ENCODE measurements around the gene BAMBI. TPM values are rescaled to one million over a fixed set of nuclear protein-coding genes. Genes with fewer than 3 reads are reported as not detected.

The BAMBI gene
- total and polyA plus RNA-seq, 2 of the 8 experiments (the other 6 are each of a cell fraction or from before 2014, with no cell fraction given) = 5.6 to 26.4 TPM

- no peak overlapping the region for H4K5ac ChIP-seq (ENCODE audit: insufficient read length, low read depth, low read length)
- ChIA-PET POLR2A (ENCODE audit: partially characterized antibody) (interaction anchor here (1.4 kb wide), 1 partner anchor 74 kb away, joined by 4 read pairs; no protein-coding TSS in a partner anchor), CTCF (ENCODE audit: partially characterized antibody) (interaction anchor here (1.0 kb wide), 1 partner anchor 9 kb away, joined by 3 read pairs; no protein-coding TSS in a partner anchor)
- DNase-seq (ENCODE audit: low read depth in 1 of 2, low spot score in 2 of 2) = no peak
- no peak overlapping the region for H2AFZ ChIP-seq (ENCODE audit: low read length)
- no peaks in the 10 kb centered on the region for H3K36me3 ChIP-seq (ENCODE audit: control insufficient read depth in 2 of 4, insufficient read depth in 4 of 4, low read length in 3 of 4)
- H3K4me2 ChIP-seq (ENCODE audit: insufficient read depth in 1 of 2, low read depth in 2 of 2, low read length in 2 of 2) = no peak overlapping the region
- no peak overlapping the region for H4K8ac ChIP-seq (ENCODE audit: extremely low read depth, insufficient read depth, low read length)
- H3K56ac ChIP-seq (replicated peaks; ENCODE audit: insufficient read length, low read depth, low read length) = no peak overlapping the region
- H3K27ac ChIP-seq (ENCODE audit: low read depth, low read length) = no peak overlapping the region
- no peak overlapping the region for H3K9ac ChIP-seq (replicated peaks in 1 of 4; ENCODE audit: extremely low read depth in 1 of 4, low read depth in 3 of 4, low read length in 3 of 4)
- no peak overlapping the region for H4K91ac ChIP-seq (replicated peaks; ENCODE audit: insufficient read length, low read length)
- H3K4ac ChIP-seq (replicated peaks; ENCODE audit: insufficient read length, low read depth, low read length) = no peak overlapping the region
- H3K4me1 ChIP-seq (replicated peaks in 1 of 4; ENCODE audit: control insufficient read depth in 3 of 4, insufficient read depth in 4 of 4, low read length in 3 of 4) = no peaks in the 10 kb centered on the region
- no peak overlapping the region for H3K14ac ChIP-seq (ENCODE audit: insufficient read length)
- FAIRE-seq = no peak
- H3K79me2 ChIP-seq (ENCODE audit: control insufficient read depth in 1 of 2, insufficient read depth in 2 of 2, low read length in 2 of 2) = no peaks in the 10 kb centered on the region
- no peak overlapping the region for H3K4me3 ChIP-seq (ENCODE audit: extremely low read depth in 1 of 4, insufficient read depth in 2 of 4, low read depth in 3 of 4, low read length in 4 of 4)
- H3K79me1 ChIP-seq (ENCODE audit: low read depth, low read length) = no peaks in the 10 kb centered on the region
- no peak overlapping the region for H2BK20ac ChIP-seq (ENCODE audit: low read length)
- no peak overlapping the region for H2AK5ac ChIP-seq (ENCODE audit: low read depth, low read length)
- no peaks in the 10 kb centered on the region for H3K23me2 ChIP-seq (ENCODE audit: low read depth, low read length)
- H2BK15ac ChIP-seq (ENCODE audit: low read length) = no peak overlapping the region
- no peaks in the 10 kb centered on the region for H4K20me1 ChIP-seq (replicated peaks in 1 of 2; ENCODE audit: control insufficient read depth in 1 of 2, insufficient read depth in 2 of 2, low read length in 2 of 2)
- H2BK5ac ChIP-seq (ENCODE audit: low read depth, low read length) = no peak overlapping the region
- no peaks in the 10 kb centered on the region for H3K9me3 ChIP-seq (ENCODE audit: insufficient read depth in 2 of 2, low read depth in 1 of 2, low read length in 1 of 2)
- no peak overlapping the region for H3K18ac ChIP-seq (ENCODE audit: extremely low read depth, low read length)
- H2BK12ac ChIP-seq (ENCODE audit: low read depth, low read length) = no peak overlapping the region
- no peaks in the 10 kb centered on the region for H3K27me3 ChIP-seq (replicated peaks in 1 of 4; ENCODE audit: control insufficient read depth in 3 of 4, extremely low read depth in 1 of 4, insufficient read depth in 3 of 4, low read length in 3 of 4)
- 96% methylated on average over 2 of the region's 2 CpGs; no CpG with 5 or more reads in 1 of the 2 experiments for WGBS, 2 experiments (ENCODE audit: extremely low coverage in 1 of 2, insufficient coverage in 1 of 2, insufficient read length in 1 of 2, insufficient replicate concordance in 2 of 2, low coverage in 1 of 2, low lambda C conversion rate in 2 of 2, missing lambda C conversion rate in 1 of 2)
- no peak overlapping the region for H3K23ac ChIP-seq (ENCODE audit: insufficient read length)
- no peak overlapping the region for H2BK120ac ChIP-seq (replicated peaks; ENCODE audit: low read depth, low read length)
- TF ChIP-seq BRCA1 (IDR thresholded peaks at IDR 0.05; ENCODE audit: low read depth, low read length) = no peak
- no peak for TF ChIP-seq SUZ12 (IDR thresholded peaks at IDR 0.05; ENCODE audit: low read length)
- TF ChIP-seq MAX (IDR thresholded peaks at IDR 0.05) = no peak
- TF ChIP-seq HDAC2 (IDR thresholded peaks at IDR 0.05; ENCODE audit: borderline replicate concordance in 1 of 2, low read depth in 2 of 2, low read length in 2 of 2) = no peak
- no peak for TF ChIP-seq POU5F1 (IDR thresholded peaks at IDR 0.05; ENCODE audit: low read depth, low read length)
- TF ChIP-seq SP4 (IDR thresholded peaks at IDR 0.05; ENCODE audit: low read length) = no peak
- no peak for TF ChIP-seq HDAC6 (IDR thresholded peaks at IDR 0.05; ENCODE audit: low read depth, low read length)
- TF ChIP-seq CBX8 (IDR thresholded peaks at IDR 0.05; ENCODE audit: borderline replicate concordance, low read depth, low read length) = no peak
- TF ChIP-seq KDM5A (IDR thresholded peaks at IDR 0.05; ENCODE audit: low read length) = no peak
- TF ChIP-seq SRF (IDR thresholded peaks at IDR 0.05; ENCODE audit: low read depth, low read length) = no peak
- no peak for TF ChIP-seq NRF1 (IDR thresholded peaks at IDR 0.05; ENCODE audit: low read depth, low read length)
- TF ChIP-seq SIRT6 (IDR thresholded peaks at IDR 0.05; ENCODE audit: low read length) = no peak
Measured at GRCh38 chr10:28715757-28716156, 38.4 kb downstream of the BAMBI start.

Measured in H1 (cell line).